Keratinocyte (primary cell): Measurements from ENCODE around the gene FEN1. TPM values are rescaled to one million over a fixed set of nuclear protein-coding genes. Genes with fewer than 3 reads are reported as not detected.

Experiments
- DNase-seq: peaks from one replicate; pipeline ENCODE4 v3.0.0-alpha.2; 2011; ENCODE audit warnings: low read depth, missing footprints, low spot score
- FAIRE-seq: peaks from 2 replicates; lab custom pipeline; 2011; peaks lifted over from hg19 to GRCh38; lab: Jason Lieb, UNC
- H2AFZ ChIP-seq: 2 replicates; pipeline ENCODE4 v1.6.0; 2012; ENCODE audit warnings: low read length, control low read depth, inconsistent platforms; ENCODE audit not compliant: control insufficient read depth
- H3K27ac ChIP-seq: 2 replicates; pipeline ENCODE4 v1.5.1; 2011; ENCODE audit warnings: low read length; ENCODE audit not compliant: control insufficient read depth, insufficient read depth
- H3K27me3 ChIP-seq: 3 replicates; pipeline ENCODE4 v1.6.0; 2011; ENCODE audit warnings: low read length; ENCODE audit not compliant: control insufficient read depth, insufficient read depth; ENCODE audit errors: extremely low read depth
- H3K36me3 ChIP-seq, 2 experiments: 2 replicates in 1 of 2; 3 replicates in 1 of 2; pipeline ENCODE4 v1.5.1; 2011; ENCODE audit warnings: low read length in 2 of 2, mild to moderate bottlenecking in 1 of 2; ENCODE audit not compliant: control insufficient read depth in 2 of 2, insufficient read depth in 2 of 2; ENCODE audit errors: extremely low read depth in 1 of 2
- H3K4me1 ChIP-seq: 3 replicates; pipeline ENCODE4 v1.5.1; 2011; ENCODE audit warnings: low read length; ENCODE audit not compliant: control insufficient read depth, insufficient read depth; ENCODE audit errors: extremely low read depth
- H3K4me2 ChIP-seq: 3 replicates; pipeline ENCODE4 v1.6.0; 2011; ENCODE audit warnings: low read depth, low read length; ENCODE audit not compliant: control insufficient read depth, insufficient read depth; ENCODE audit errors: extremely low read depth
- H3K4me3 ChIP-seq, 3 experiments: fragments of 200-600 bp in 1 of 3; sonication (generic) in 1 of 3; 2 replicates in 2 of 3; 3 replicates in 1 of 3; pipeline ENCODE4 v1.5.1; 2011 to 2016; ENCODE audit warnings: low read length in 3 of 3, mild to moderate bottlenecking in 3 of 3, control low read depth in 2 of 3, inconsistent platforms in 1 of 3, low read depth in 1 of 3, mixed read lengths in 1 of 3, mixed run types in 1 of 3, moderate library complexity in 1 of 3; ENCODE audit not compliant: control insufficient read depth in 2 of 3, insufficient read depth in 2 of 3; ENCODE audit errors: extremely low read depth in 1 of 3
- H3K79me2 ChIP-seq: 2 replicates; pipeline ENCODE4 v1.6.0; 2012; ENCODE audit warnings: low read length; ENCODE audit not compliant: control insufficient read depth, insufficient read depth
- H3K9ac ChIP-seq: 3 replicates; pipeline ENCODE4 v1.6.0; 2011; ENCODE audit warnings: low read length; ENCODE audit not compliant: control insufficient read depth, insufficient read depth; ENCODE audit errors: extremely low read depth
- H3K9me1 ChIP-seq: 3 replicates; pipeline ENCODE4 v1.6.0; 2011; ENCODE audit warnings: low read length; ENCODE audit not compliant: control insufficient read depth, insufficient read depth; ENCODE audit errors: extremely low read depth
- H3K9me3 ChIP-seq: 2 replicates; pipeline ENCODE4 v1.5.1; 2012; ENCODE audit warnings: low read depth, low read length; ENCODE audit not compliant: control insufficient read depth
- H4K20me1 ChIP-seq: 3 replicates; pipeline ENCODE4 v1.6.0; 2011; ENCODE audit warnings: low read length; ENCODE audit not compliant: control insufficient read depth, insufficient read depth; ENCODE audit errors: extremely low read depth
- EZH2 ChIP-seq: IDR thresholded peaks from one replicate; pipeline ENCODE4 v1.6.1; 2012; ENCODE audit warnings: inconsistent platforms, mild to moderate bottlenecking, low read length, moderate library complexity
- dilution Hi-C: fragments of 300-500 bp; cut with MboI; formaldehyde crosslinking; loops from one replicate; pipeline ENCODE4 v1.7.0; 2020; ENCODE audit warnings: low sequenced_read_pairs; ENCODE audit not compliant: extremely low pct_ligation_motif_present
- polyA plus RNA-seq, 5 experiments: library from polyadenylated mRNA; depleted of rRNA in 3 of 5; stranded (reverse) in 3 of 5; stranded (forward) in 1 of 5; unstranded in 1 of 5; fragments of >200 nt; gene quantifications; 1 replicate in 1 of 5; 2 replicates in 3 of 5; 3 replicates in 1 of 5; pipeline versions ENCODE4 v1.2.1 to v1.2.3, GENCODE V29; 2011 to 2012; ENCODE audit warnings: missing spikeins in 2 of 5, low read depth in 1 of 5, low replicate concordance in 1 of 5
- TF ChIP-seq, protein P1 (sequence below), 3 experiments: IDR thresholded peaks in 1 of 3; conservative IDR thresholded peaks in 1 of 3; optimal IDR thresholded peaks in 1 of 3; 2 replicates in 2 of 3; 3 replicates in 1 of 3; pipeline versions ENCODE3 to v1.5.1; 2011; ENCODE audit warnings: low read length in 3 of 3, mild to moderate bottlenecking in 3 of 3, moderate library complexity in 2 of 3, control low read depth in 1 of 3, inconsistent platforms in 1 of 3; ENCODE audit not compliant: insufficient read depth in 2 of 3; ENCODE audit errors: extremely low read depth in 1 of 3

The FEN1 gene
- polyA plus RNA-seq, 1 donor (not counting 4 experiments of a cell fraction or from before 2014, with no cell fraction given) = 26.7 TPM

DNA sequence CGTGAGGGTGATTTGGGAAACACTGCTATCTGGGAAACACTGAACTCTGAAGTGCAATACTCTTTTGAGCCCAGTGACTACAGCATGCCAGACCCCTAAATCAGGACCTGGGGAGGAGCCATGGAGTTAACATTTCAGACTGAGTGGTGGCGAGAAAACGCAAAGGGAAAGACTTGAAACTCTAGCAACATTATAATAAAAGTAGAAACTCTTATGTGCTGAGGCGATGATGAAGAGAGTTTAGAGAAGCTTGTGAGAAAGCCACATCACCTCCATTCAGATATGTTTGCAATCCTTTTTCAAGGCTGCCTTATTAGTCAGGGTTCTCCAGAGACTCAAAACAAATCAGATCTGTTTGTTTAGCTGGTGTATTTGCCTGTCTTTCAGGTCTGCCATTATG lies 1.9 kb downstream of the FEN1 start:
- H3K27ac ChIP-seq = no peak overlapping the region
- DNase-seq (no peak), FAIRE-seq (no peak)
- TF ChIP-seq, protein P1, sequence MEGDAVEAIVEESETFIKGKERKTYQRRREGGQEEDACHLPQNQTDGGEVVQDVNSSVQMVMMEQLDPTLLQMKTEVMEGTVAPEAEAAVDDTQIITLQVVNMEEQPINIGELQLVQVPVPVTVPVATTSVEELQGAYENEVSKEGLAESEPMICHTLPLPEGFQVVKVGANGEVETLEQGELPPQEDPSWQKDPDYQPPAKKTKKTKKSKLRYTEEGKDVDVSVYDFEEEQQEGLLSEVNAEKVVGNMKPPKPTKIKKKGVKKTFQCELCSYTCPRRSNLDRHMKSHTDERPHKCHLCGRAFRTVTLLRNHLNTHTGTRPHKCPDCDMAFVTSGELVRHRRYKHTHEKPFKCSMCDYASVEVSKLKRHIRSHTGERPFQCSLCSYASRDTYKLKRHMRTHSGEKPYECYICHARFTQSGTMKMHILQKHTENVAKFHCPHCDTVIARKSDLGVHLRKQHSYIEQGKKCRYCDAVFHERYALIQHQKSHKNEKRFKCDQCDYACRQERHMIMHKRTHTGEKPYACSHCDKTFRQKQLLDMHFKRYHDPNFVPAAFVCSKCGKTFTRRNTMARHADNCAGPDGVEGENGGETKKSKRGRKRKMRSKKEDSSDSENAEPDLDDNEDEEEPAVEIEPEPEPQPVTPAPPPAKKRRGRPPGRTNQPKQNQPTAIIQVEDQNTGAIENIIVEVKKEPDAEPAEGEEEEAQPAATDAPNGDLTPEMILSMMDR (optimal IDR thresholded peaks at IDR 0.05 in 1 of 3, IDR thresholded peaks at IDR 0.05 in 1 of 3, conservative IDR thresholded peaks at IDR 0.05 in 1 of 3; ENCODE audit: extremely low read depth in 1 of 3, insufficient read depth in 2 of 3, low read length in 3 of 3) = no peak
- TF ChIP-seq EZH2 = no peak
- no peak overlapping the region for H3K4me2 ChIP-seq
- dilution Hi-C loops = no loop called here
- H3K36me3 ChIP-seq = peaks cover 12 to 14% of the 10 kb centered on the region in 2 experiments
- peaks cover 6% of the 10 kb centered on the region for H4K20me1 ChIP-seq
- peaks cover 11% of the 10 kb centered on the region for H3K4me1 ChIP-seq
- H3K27me3 ChIP-seq = no peaks in the 10 kb centered on the region
- peaks cover 64% of the 10 kb centered on the region for H3K79me2 ChIP-seq
- H3K4me3 ChIP-seq = no peak overlapping the region
- no peak overlapping the region for H3K9ac ChIP-seq
- no peaks in the 10 kb centered on the region for H3K9me1 ChIP-seq
- H3K9me3 ChIP-seq = no peaks in the 10 kb centered on the region
- no peak overlapping the region for H2AFZ ChIP-seq

DNA sequence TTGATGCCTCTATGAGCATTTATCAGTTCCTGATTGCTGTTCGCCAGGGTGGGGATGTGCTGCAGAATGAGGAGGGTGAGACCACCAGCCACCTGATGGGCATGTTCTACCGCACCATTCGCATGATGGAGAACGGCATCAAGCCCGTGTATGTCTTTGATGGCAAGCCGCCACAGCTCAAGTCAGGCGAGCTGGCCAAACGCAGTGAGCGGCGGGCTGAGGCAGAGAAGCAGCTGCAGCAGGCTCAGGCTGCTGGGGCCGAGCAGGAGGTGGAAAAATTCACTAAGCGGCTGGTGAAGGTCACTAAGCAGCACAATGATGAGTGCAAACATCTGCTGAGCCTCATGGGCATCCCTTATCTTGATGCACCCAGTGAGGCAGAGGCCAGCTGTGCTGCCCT lies 2.7 kb downstream of the FEN1 start:
- H3K9me1 ChIP-seq = no peaks in the 10 kb centered on the region
- H3K9me3 ChIP-seq = no peaks in the 10 kb centered on the region
- H3K9ac ChIP-seq = no peak overlapping the region
- H3K4me3 ChIP-seq = no peak overlapping the region
- no peak overlapping the region for H3K27ac ChIP-seq
- no peak overlapping the region for H2AFZ ChIP-seq
- H4K20me1 ChIP-seq = no peaks in the 10 kb centered on the region
- no peak for FAIRE-seq
- peaks cover 7% of the 10 kb centered on the region in 2 experiments for H3K36me3 ChIP-seq
- TF ChIP-seq EZH2 = no peak
- H3K4me1 ChIP-seq = peaks cover 11% of the 10 kb centered on the region
- H3K27me3 ChIP-seq = no peaks in the 10 kb centered on the region
- dilution Hi-C loops = no loop called here
- H3K4me2 ChIP-seq = no peak overlapping the region
- peaks cover 60% of the 10 kb centered on the region for H3K79me2 ChIP-seq
- DNase-seq = no peak

DNA sequence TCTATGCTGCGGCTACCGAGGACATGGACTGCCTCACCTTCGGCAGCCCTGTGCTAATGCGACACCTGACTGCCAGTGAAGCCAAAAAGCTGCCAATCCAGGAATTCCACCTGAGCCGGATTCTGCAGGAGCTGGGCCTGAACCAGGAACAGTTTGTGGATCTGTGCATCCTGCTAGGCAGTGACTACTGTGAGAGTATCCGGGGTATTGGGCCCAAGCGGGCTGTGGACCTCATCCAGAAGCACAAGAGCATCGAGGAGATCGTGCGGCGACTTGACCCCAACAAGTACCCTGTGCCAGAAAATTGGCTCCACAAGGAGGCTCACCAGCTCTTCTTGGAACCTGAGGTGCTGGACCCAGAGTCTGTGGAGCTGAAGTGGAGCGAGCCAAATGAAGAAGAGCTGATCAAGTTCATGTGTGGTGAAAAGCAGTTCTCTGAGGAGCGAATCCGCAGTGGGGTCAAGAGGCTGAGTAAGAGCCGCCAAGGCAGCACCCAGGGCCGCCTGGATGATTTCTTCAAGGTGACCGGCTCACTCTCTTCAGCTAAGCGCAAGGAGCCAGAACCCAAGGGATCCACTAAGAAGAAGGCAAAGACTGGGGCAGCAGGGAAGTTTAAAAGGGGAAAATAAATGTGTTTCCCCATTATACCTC lies 3.3 kb downstream of the FEN1 start:
- H3K79me2 ChIP-seq = peaks cover 56% of the 10 kb centered on the region
- H3K9me3 ChIP-seq = no peaks in the 10 kb centered on the region
- no peak overlapping the region for H3K4me2 ChIP-seq
- H2AFZ ChIP-seq = no peak overlapping the region
- dilution Hi-C loops = no loop called here
- H3K36me3 ChIP-seq = peaks cover 5 to 7% of the 10 kb centered on the region in 2 experiments
- no peaks in the 10 kb centered on the region for H4K20me1 ChIP-seq
- H3K9ac ChIP-seq = no peak overlapping the region
- no peak overlapping the region for H3K4me3 ChIP-seq
- H3K9me1 ChIP-seq = no peaks in the 10 kb centered on the region
- H3K27me3 ChIP-seq = no peaks in the 10 kb centered on the region
- peaks cover 11% of the 10 kb centered on the region for H3K4me1 ChIP-seq
- no peak overlapping the region for H3K27ac ChIP-seq
- TF ChIP-seq, protein P1 (optimal IDR thresholded peaks at IDR 0.05 in 1 of 3, IDR thresholded peaks at IDR 0.05 in 1 of 3, conservative IDR thresholded peaks at IDR 0.05 in 1 of 3; ENCODE audit: extremely low read depth in 1 of 3, insufficient read depth in 2 of 3, low read length in 3 of 3) = no peak
- TF ChIP-seq EZH2 = no peak
- DNase-seq = no peak
- no peak for FAIRE-seq
